ENCODE measurements around the gene HOXB7.

GRCh38 chr17:48632579-48633265, 21.9 kb upstream of the HOXB7 start:
- TF ChIP-seq POLR2AphosphoS5 (IDR thresholded peaks at IDR 0.05; ENCODE audit: low read depth, low read length) (no peak), POLR2A (IDR thresholded peaks at IDR 0.05; ENCODE audit: low read depth, low read length) (no peak), TAF1 (IDR thresholded peaks at IDR 0.05; ENCODE audit: borderline replicate concordance, low read depth, low read length) (no peak)

Data from GM12892 (cell line).